Raji (cell line): ENCODE results near the gene TENT4A.

ENCODE experiments used
- POLR2A ChIP-seq: IDR thresholded peaks from 2 replicates; pipeline ENCODE4 v1.6.1; 2011; ENCODE audit warnings: low read depth, low read length, control low read depth; ENCODE audit not compliant: insufficient read depth

Gene TENT4A

DNA sequence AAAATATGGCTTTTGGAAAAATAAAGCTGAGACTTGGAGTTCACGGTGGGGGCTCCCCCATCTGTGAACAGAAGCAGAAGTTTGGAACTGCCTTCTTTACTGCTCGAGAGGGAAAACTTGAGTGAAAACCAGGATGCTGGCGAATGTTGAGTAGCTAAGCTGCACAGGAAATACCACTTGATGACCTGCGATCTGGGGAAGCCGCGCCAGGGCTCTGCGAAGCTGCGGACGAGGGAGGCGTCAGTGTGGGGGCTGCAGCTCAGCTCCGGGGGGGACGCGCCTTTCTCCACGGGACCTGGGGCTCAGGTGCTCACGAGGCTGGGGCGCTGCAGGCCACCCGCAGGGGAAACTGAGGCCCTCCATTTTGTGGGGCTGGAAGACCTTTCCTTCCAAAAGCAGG is 62.3 kb downstream of the TENT4A start:
- TF ChIP-seq POLR2A: no peak

DNA sequence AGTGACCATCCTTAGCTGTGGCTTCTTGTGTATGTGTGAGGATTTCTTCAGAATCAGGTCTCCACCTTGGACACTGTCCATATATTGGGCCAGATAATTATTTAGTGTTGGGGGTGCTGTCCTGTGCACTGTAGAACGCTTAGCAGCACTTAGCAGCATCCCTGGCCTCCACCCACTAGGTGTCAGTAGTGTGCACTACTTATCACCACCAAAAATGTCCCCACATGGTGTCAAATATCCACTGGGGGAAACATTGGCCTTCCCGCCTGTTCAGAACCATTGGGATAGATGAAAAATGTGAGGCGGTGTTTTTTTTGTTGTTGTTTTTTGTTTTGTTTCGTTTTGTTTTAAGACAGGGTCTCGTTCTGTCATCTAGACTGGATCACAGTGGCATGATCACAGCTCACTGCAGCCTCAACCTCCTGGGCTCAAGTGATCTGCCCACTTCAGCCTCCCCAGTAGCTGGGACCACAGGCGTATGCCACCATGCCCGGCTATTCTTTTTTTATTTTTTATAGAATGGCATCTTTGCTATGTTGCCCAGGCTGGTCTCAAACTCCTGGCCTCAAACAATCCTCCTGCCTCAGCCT is 67.7 kb downstream of the TENT4A start:
- no peak for TF ChIP-seq POLR2A

DNA sequence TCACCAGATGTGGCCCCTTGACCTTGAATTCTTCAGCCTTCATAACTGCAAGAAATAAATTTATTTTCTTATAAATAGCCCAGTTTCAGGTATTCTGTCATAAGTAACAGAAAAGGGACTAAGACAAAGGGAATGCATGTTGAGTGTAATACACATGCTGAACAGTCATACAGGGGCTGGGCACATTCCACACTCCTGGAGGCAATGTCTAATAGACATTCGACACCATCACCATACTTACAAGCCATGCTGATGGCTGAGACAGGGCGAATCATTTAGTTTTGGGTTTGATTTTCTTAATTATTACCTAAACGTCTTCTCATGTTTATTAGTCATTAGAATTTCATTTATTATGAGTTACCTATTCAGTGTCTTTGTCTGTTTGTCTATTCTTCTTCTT is 68.5 kb downstream of the TENT4A start:
- TF ChIP-seq POLR2A: no peak

DNA sequence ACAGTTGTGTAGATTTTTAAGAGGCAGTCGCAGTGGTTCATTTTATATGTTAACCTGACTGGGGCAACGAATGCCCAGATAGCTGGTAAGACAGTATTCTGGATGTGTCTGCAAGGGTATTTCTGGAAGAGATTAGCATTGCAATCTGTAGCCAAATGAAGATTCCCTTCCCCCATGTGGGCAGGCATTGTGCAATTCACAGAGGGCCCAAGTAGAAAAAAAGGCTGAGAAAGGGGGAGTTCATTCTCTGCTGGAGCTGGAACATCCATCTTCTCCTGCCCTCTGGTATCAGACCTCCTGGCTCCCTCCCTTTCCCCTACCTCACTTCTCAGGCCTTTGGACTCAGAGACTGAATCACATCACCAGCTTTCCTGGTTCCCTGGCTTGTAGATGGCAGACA is 70.6 kb downstream of the TENT4A start:
- TF ChIP-seq POLR2A: no peak

DNA sequence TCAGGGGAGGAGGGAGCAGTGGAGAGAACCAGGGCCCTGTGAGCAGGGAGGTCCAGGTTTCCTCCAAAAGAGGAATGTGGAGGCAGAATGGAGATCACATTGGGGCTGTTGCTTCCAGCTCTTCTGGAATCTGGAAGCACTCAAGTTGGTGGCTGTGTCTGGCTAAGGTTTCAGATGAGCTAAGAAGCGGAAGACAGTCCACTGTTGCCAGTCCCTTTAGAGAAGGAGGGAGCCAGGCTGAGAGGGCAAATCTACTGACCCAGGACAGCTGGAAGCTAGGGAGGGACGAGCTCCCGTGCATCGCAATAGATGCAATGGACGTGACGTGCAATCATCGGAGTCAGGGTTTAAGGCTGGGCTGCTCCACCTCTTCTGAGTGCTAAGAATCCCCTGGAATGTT is 71.2 kb downstream of the TENT4A start:
- no peak for TF ChIP-seq POLR2A

DNA sequence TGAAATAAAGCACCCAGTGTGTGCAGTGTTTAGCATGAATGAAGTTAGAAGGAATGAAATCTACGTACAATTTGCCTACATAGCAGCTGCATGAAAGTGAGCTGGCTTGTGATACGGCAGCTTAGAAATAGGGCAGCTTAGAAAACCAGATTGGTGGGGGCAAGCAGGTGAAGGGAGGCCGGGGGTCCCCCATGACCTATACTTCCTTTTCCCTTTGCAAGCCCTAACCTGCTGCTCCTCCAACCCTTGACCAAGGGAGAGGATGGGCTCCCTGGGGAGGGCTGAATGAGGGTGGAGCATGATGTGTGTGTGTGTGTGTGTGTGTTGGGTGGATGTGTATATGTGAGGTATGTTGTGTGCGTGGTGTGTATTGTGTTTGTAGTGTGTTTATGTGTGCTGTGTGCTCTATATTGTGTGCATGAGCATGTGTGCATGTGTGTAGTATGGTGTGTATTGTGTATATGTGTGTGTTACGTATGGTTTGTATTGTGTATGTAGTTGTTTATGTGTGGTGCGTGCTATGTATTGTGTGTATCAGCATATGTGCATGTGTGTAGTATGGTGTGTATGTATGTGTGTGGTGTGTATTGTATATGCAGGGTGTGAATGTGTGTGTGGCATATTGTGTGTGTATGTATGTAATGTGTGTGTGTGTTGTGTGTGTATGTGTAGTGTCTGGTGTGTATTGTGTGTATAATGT is 72.1 kb downstream of the TENT4A start:
- no peak for TF ChIP-seq POLR2A

DNA sequence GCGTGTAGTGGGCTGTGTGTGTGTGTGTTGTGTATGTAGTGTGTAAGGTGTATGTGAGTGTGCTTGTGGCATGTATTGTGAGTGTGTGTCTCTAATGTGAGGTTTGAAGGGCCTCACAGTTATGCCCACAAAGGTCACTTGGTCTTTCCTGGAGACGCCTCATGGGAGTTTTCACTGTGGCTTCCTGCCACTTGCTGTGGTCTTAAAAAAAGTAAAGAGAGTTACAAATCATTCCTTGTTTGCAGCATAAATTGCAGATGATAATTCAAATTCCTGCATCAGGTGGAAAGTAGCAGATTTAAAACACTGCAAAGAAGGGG is 72.6 kb downstream of the TENT4A start:
- TF ChIP-seq POLR2A: no peak

DNA sequence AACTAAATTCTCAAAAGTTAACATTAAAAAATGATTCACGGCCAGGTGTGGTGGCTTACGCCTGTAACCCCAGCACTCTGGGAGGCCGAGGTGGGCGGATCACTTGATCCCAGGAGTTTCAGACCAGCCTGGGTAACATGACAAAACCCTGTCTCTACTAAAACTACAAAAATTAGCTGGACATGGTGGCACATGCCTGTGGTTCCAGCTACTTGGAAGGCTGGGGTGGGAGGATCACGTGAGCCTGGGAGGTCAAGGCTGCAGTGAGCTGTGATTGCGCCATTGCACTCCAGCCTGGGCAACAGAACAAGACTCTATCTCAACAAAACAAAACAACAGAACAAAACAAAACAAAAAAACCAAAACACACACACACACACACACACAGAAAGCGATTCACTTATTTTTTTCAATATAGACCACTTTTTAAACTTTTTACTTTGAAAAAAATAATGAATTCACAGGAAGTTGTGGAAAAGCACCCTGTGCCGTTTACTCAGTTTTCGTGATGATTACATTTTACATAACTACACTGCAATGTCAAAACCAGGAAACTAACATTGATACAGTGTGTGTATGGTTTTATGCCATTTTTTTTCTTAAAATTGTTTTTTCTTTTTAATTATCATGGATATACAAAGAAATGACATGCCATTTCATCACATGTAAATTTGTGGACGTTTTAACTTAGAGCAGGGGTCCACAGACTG is 73.7 kb downstream of the TENT4A start:
- TF ChIP-seq POLR2A: no peak

DNA sequence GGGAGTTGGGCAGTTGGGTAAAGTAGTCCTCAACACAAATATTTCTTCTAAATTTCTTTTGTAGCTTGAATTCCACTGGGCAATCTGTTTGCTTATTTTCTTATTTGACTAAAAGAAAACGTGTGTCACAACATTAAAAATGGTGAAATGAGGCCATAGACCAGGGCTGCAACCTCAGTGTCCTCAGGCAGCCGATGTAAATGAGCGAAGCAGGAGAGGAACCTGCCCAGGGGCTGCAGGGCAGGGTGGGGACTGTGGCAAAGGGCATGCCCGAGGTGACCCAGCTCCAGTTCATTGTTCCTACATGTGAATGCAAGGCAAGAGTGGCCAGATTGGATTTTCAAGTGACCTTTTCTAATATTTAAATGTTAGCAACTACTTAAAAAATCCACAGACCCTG is 74.7 kb downstream of the TENT4A start:
- TF ChIP-seq POLR2A: no peak

DNA sequence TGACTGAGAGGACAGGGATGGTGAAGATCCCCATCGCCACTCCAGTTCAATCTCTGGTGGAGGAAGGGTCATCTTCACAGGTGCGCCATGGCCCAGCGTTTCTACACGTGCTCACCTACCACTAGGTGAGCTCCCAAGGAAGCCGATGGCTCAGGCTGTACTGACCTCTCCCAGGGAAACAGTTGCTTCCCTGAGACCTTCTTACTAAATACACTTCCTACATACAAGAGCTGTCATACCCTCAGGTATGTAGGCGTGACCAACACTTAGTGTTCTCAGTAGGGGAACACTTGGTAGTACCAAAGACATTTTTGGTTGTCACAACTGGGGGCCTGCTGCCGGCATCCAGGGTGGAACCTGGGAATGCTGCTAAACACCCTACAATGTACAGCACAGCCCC is 75.2 kb downstream of the TENT4A start:
- TF ChIP-seq POLR2A: no peak

DNA sequence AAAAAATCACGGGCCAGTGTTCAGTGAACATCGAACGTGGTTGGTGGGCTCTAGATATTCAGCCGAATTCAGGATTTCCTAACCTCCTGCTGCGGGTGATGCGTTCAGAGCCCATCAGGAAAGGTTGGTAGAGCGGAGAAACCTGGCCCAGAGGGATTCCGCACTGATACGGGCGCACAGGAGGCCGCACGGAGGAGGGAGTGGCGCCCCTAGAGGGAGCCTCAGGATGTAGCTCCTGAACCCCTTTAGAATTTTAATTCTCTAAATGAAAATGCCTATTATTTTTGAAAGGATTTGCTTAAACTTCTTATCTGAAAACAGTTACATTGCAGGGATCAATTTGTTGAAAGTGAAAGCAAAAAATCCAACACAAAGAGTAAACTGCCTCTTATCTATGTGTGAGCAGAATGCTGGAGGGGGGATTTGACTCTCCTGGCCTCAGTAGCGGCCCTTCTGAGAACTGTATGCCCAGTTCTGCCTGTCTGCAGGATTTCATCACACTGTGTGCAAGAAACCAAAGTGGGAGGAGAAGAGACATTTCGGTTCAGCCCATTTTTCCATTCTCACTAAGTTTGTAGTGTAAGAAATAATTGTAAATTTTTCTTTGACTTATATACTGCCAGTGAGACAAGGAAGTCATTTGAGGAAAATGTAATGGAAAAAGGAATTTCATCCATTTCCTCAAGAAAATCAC is 75.9 kb downstream of the TENT4A start:
- no peak for TF ChIP-seq POLR2A

DNA sequence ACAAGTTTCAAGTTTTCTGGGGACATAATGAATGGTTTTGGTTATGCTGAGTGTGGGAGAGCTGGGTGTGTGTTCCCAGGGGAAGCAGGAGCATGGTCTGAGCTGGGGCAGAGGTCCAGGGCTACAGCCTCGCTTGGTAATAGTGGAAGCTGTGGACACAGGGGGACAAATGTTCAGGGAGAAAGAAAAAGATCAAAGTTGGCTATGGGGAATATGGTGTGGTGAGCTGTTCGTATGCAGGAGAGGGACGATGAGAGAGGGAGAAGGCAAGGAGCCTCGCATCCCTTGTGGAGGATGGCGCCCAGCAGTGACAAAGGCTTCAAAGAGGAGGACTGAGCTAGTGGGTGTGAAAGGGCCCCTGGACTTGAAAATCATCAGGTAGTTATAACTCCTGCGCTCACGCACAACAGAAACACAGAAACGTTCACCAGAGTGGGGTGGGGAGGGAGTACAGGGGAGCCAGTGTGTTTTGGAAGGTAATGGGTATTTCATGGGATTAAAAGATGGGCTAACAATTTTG is 77.2 kb downstream of the TENT4A start:
- TF ChIP-seq POLR2A: no peak

DNA sequence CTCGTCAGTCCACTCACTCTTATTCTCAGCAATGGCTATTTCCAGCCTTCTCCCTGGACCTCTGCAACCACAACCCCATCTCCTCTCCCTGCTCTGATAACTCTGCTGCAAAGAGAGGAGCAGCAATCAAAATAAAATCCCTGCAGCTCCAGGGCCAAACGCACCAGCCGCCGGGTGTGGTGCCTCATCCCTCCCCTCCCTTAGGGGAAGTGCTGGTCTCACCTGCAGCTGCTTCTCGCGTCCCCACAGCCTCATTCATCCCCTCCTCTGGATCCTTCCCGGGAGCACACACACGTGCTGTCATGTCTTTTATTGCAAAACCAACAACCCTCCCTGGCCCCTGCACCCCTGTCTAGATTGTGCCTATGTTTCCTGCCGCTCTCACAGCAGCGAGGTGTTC is 77.8 kb downstream of the TENT4A start:
- no peak for TF ChIP-seq POLR2A

DNA sequence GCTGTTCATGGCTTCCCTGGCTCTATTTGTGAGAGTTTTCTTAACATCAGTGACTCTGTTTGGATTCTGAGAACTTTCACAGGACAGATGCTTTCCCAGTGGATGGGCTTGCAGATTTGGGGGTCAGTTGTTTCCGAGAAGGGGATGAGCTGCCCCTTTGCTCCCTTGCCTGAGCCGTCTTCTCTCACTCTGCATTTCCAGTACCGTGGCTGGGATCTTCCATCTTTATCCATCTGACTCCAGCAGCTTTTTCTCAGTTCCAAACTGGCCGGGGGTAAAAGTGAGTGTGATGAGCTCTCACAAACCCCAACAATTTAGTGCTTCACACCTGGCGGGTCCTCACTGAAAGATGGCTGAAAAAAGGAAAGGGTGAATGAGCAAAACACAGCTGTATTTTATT is 79.1 kb downstream of the TENT4A start:
- TF ChIP-seq POLR2A: no peak

DNA sequence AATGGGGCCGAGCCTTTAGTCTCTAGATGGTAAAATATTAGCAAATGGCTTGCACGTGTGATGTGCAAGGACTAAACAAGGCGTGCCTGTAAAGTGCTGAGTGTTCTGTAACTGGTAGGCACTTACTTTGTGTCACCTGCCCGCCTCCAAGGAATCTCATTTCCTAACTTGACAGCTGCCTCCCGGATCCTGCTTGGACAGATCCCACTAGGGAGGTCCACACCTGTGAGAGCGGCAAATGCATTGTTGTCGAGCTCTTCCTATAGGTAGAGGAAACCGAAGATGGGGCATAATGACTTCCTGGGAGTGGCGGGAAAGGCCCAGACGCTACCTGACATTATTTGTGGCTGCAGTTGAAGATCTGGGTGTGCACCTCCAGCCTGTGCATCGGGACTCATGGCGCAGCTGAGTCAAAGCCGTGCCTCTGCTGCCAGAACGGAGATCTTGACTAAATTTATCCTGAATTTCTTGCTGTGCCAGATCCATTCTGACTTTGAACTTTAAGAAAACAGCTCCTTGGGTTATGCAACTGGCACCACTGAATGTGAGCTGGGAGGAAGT is 79.8 kb downstream of the TENT4A start:
- TF ChIP-seq POLR2A: no peak
